ENCODE results near the gene NCAM1.

The NCAM1 gene

DNA sequence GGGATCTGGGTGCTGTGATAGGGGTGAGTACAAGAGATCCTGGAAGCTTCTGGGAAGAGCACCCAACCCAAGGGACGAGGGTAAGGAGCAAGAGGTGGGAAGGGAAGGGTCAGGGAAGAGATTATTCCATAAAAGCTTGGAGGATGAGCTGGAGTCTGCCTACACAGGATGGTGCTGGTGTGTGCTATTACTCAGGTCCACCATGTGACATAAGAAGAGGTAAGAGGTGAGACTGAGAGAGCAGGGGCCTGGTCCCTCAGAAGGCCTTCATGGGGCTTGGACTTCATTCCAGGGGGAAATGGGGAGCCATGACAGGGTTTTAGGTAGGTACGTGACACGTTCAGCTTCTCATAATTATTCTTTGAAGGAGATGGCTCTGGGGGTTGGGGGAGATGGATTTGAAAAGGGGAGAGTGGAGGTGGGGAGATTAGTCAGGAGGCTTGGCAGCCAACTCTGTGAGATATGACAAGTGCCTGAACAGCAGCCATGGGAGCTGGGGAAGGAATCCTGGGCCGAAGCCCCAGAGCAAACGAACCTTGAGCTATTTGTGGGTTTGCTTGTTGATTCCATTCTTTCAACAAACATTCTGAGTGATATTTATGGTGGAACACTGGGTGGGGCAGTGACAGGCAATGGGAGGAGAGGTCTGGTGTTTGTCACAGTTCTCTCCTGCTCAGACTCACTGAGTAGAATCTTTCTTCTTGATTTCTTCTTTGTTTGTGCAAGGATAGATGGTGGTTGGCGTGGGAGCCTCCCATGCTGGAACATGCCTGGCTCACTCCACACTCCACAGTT is 11.2 kb upstream of the NCAM1 start:
- H3K9me3 ChIP-seq (ENCODE audit: control insufficient read depth, low read length), result no peaks in the 10 kb centered on the region
- H3K27me3 ChIP-seq (ENCODE audit: control insufficient read depth, insufficient read depth, low read length), result no peaks in the 10 kb centered on the region
- H3K9ac ChIP-seq (ENCODE audit: low read length), result no peak overlapping the region
- no peaks in the 10 kb centered on the region for H3K4me1 ChIP-seq (ENCODE audit: control insufficient read depth, insufficient read depth, low read length)
- no peak overlapping the region for H3K4me3 ChIP-seq (ENCODE audit: low read length)
- H3K36me3 ChIP-seq (ENCODE audit: control insufficient read depth, insufficient read depth, low read length), result no peaks in the 10 kb centered on the region

DNA sequence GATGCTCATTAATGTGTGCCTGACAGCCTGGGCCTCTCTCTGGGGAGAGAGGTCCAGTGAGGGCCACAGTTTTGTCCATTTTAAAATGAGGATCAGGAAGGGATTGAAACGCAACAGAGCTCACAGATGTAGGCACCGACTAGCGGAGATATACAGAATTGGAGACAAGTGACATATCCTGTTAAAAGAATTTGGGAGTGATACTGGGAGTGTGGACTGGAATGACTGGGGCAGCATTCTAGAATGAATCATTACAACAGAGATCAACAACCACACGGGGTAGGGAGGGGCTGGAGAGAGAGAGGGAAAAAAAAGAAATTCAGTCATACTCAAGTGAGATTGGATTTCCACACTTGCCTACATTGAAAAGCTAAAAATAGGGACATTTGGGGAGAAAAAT is 2.5 kb upstream of the NCAM1 start:
- Histone ChIP-seq H3K27me3 (ENCODE audit: control insufficient read depth, insufficient read depth, low read length) (peaks cover 36% of the 10 kb centered on the region), H3K36me3 (ENCODE audit: control insufficient read depth, insufficient read depth, low read length) (no peaks in the 10 kb centered on the region), H3K9me3 (ENCODE audit: control insufficient read depth, low read length) (no peaks in the 10 kb centered on the region), H3K4me3 (ENCODE audit: low read length) (no peak overlapping the region), H3K4me1 (ENCODE audit: control insufficient read depth, insufficient read depth, low read length) (no peaks in the 10 kb centered on the region), H3K9ac (ENCODE audit: low read length) (no peak overlapping the region)

DNA sequence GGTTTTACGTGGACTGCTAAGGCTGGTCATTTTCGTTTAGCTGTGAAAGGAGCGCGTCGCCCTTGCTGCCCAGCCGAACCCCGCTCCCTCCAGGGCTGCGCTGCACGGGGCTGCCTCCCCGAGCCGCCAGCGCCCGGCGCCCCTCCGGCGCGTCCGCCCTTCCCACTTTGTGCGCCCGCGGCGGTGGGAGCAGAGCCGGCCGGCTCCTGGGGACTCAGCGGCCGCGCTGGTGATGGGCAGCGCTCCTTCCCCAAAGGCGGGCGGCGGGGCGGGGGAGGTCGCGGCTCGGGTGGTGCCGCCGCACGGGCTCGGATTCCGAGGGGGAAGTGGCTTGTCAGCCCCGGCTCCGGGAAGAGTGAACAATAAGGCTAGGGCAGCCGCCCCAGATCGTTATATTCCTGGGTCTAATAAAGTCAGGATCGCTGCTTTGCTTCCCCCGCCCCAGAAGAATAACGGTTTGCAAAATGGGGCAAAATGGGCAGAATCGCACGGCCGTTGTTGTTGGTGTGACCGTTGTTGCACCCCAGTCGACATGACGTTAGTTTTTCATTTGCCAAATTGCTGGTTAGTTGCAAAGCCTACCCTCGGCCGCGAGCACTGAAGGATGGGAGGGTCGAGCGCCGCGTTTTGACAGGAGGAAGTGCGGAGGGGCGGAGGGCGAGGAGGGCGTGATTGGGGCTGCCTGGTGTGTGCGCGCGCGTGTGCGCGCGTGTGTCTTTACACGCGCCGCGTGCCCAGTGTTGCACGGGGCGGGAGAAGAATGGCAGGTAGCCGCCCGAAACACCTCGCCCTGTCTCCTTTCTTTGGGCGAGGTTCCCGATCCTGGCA is 745 bp downstream of the NCAM1 start:
- Histone ChIP-seq H3K4me3 (ENCODE audit: low read length) (peak overlapping the region; percentile 14), H3K4me1 (ENCODE audit: control insufficient read depth, insufficient read depth, low read length) (no peaks in the 10 kb centered on the region), H3K36me3 (ENCODE audit: control insufficient read depth, insufficient read depth, low read length) (no peaks in the 10 kb centered on the region), H3K9ac (ENCODE audit: low read length) (no peak overlapping the region), H3K9me3 (ENCODE audit: control insufficient read depth, low read length) (no peaks in the 10 kb centered on the region), H3K27me3 (ENCODE audit: control insufficient read depth, insufficient read depth, low read length) (peaks cover 44% of the 10 kb centered on the region)

DNA sequence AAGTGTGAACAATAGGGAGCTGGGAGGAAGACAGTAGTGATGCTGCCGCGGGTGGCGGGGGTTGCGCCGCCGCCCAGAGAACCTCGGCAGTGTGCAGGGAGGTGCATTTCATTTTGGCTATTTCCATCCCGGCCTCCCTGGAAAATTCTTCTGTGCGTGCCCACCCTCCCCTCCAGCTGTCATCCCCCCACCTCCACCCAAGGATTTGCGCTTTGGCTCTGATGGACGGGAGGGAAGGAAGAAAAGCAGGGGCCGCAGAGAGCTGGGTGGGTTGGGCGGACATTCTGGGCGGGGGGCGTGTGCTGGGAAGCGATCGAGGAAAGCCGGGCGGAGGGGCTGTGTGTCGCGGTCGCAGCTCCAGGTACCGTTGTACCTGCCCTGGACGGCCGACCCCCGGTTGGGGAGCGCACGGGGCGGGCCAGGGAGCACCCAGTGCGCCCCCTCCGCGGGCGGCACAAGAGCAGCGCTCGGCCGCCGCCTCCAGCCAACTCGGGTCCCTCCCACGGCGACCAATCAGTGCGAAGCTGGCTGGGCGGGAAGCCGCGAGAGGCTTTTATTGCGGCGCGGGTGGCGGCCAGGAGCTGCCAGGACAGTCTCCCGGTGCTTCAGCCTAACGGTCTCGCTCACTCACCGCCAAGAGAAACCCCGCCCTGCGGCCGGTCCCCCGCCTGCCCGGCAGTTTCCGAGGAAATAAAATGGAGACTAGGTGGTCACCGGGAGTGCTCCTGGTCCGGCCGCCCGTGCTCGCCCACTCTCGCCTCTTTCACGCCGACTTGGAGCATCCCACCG is 1.6 kb downstream of the NCAM1 start:
- no peaks in the 10 kb centered on the region for H3K9me3 ChIP-seq (ENCODE audit: control insufficient read depth, low read length)
- H3K27me3 ChIP-seq (ENCODE audit: control insufficient read depth, insufficient read depth, low read length), result peaks cover 44% of the 10 kb centered on the region
- no peaks in the 10 kb centered on the region for H3K4me1 ChIP-seq (ENCODE audit: control insufficient read depth, insufficient read depth, low read length)
- no peaks in the 10 kb centered on the region for H3K36me3 ChIP-seq (ENCODE audit: control insufficient read depth, insufficient read depth, low read length)
- H3K9ac ChIP-seq (ENCODE audit: low read length), result no peak overlapping the region
- H3K4me3 ChIP-seq (ENCODE audit: low read length), result no peak overlapping the region

DNA sequence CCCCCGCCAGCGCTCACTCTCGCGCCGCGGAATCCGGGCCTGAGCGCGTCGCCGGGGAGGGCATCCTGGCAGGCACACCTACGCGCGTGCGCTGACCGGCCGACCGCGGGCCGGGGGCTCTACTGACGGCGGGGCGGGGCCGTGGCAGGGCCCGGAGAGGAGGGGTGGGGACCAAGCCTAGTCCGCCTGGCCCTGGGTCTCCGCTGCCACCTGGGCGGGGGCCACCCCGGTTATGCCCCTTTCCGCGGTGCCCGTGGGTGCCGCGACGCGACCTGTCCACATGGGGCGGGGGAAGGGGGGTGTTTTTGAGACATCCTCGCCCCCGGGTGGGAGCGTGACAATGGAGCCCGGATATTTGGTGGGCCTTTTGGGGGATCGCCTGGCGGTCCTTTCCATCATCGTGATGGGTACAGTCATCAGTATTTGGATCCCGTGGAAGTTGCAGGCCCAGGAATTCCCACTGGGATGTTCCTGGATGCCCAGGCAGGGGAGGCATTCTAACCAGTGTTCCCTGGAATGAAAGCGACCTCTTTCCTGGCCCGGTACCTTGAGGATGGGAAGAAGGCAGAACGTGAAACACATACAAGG is 2.2 kb downstream of the NCAM1 start:
- Histone ChIP-seq H3K27me3 (ENCODE audit: control insufficient read depth, insufficient read depth, low read length) (peaks cover 44% of the 10 kb centered on the region), H3K9me3 (ENCODE audit: control insufficient read depth, low read length) (no peaks in the 10 kb centered on the region), H3K9ac (ENCODE audit: low read length) (no peak overlapping the region), H3K4me1 (ENCODE audit: control insufficient read depth, insufficient read depth, low read length) (no peaks in the 10 kb centered on the region), H3K36me3 (ENCODE audit: control insufficient read depth, insufficient read depth, low read length) (no peaks in the 10 kb centered on the region), H3K4me3 (ENCODE audit: low read length) (no peak overlapping the region)

DNA sequence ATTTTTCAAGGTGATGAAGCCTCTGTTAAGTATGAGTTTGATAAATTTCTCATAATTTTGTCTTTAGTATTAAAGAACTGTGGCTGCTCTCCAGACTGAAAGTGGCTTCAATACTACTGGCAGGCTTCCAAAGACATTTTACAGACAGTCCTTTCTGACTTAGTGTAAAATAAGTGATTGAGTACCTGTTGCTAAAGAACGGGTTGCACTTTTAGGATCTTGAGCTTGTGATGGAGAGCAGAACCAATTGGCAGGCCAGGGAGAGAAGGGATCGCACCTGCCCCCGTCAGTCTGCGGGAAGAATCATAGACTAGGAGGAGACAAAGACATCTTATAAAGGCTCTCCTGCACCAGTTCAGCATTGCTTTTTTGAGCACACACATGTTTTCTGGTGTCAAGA is 4.4 kb downstream of the NCAM1 start:
- H3K9ac ChIP-seq (ENCODE audit: low read length), result no peak overlapping the region
- no peak overlapping the region for H3K4me3 ChIP-seq (ENCODE audit: low read length)
- H3K27me3 ChIP-seq (ENCODE audit: control insufficient read depth, insufficient read depth, low read length), result peaks cover 36% of the 10 kb centered on the region
- no peaks in the 10 kb centered on the region for H3K4me1 ChIP-seq (ENCODE audit: control insufficient read depth, insufficient read depth, low read length)
- no peaks in the 10 kb centered on the region for H3K36me3 ChIP-seq (ENCODE audit: control insufficient read depth, insufficient read depth, low read length)
- H3K9me3 ChIP-seq (ENCODE audit: control insufficient read depth, low read length), result no peaks in the 10 kb centered on the region

DNA sequence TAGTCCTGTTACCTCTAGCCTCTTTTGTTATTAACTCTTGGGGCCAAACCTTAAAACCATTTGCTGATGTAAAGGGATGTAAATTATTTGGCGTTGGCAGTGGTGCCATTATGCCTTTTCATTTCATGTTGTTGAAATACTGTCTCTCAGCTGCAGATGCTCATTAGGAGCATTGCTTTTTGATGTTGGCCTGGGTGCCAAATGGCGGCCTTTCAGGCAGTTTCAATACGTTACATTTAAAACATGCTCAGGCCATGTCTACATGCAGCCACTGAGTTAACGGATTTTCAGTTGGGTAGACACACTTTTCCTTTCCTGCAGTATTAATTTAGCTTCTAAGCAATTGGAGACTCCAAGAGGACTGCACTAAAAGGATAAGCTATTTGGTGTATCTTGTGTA is 5.3 kb downstream of the NCAM1 start:
- H3K9me3 ChIP-seq (ENCODE audit: control insufficient read depth, low read length), result no peaks in the 10 kb centered on the region
- H3K4me3 ChIP-seq (ENCODE audit: low read length), result no peak overlapping the region
- H3K4me1 ChIP-seq (ENCODE audit: control insufficient read depth, insufficient read depth, low read length), result no peaks in the 10 kb centered on the region
- no peaks in the 10 kb centered on the region for H3K36me3 ChIP-seq (ENCODE audit: control insufficient read depth, insufficient read depth, low read length)
- no peak overlapping the region for H3K9ac ChIP-seq (ENCODE audit: low read length)
- peaks cover 28% of the 10 kb centered on the region for H3K27me3 ChIP-seq (ENCODE audit: control insufficient read depth, insufficient read depth, low read length)

DNA sequence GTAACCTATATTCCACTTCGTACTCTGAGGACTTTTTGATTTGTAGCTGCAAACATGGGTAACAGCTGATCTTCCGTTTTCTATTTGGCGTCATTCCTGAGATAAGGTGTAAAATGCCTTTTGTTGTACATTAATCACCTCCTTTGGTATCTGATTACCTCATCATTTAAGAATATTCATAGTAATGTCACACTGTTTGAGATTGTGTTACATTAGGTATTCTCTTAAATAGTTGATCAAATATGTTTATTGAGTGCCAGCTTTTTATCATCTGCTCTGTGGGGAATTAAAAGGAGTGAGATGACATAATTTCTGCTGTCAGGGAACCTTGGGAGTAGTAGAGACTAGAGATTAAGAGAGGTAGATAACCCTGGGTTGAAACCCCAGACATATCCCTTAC is 5.9 kb downstream of the NCAM1 start:
- H3K4me3 ChIP-seq (ENCODE audit: low read length), result no peak overlapping the region
- H3K9me3 ChIP-seq (ENCODE audit: control insufficient read depth, low read length), result no peaks in the 10 kb centered on the region
- no peak overlapping the region for H3K9ac ChIP-seq (ENCODE audit: low read length)
- H3K4me1 ChIP-seq (ENCODE audit: control insufficient read depth, insufficient read depth, low read length), result no peaks in the 10 kb centered on the region
- peaks cover 23% of the 10 kb centered on the region for H3K27me3 ChIP-seq (ENCODE audit: control insufficient read depth, insufficient read depth, low read length)
- no peaks in the 10 kb centered on the region for H3K36me3 ChIP-seq (ENCODE audit: control insufficient read depth, insufficient read depth, low read length)

DNA sequence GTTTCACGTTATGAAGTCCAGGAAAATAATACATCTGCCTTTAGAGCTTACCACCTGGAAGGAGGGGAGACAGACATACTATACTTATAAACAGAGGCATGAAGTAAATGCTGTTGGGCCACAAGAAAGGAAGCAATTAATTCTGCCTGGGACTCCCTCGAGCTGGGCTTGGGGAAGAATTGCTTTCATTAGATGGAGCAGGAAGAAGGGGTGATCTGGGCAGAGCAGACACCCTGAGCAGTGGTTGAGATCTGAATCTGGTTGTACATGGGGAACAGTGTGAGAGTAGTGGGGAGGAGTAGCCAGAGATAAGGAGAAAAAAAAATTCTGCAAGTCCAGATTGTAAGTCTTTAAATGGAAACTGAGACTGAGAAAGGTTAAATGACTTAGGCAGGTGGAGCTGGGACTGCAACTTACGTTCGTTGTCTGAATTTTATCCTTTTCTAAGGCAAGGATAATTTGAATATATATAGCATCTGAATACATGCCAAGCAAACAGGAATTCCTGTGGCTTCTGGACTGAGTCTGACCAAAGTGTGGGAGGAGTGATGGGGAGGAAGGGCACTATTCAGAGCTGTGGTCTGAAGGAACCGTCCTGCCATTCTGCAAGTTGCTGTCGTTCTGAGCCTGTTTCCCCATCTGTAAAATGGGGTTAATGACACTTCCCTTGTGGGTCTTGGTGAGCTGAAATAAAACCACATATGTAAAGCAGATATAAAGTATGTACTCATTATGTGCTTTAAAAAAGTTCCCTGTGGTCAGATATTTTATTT is 7.9 kb downstream of the NCAM1 start:
- Histone ChIP-seq H3K4me3 (ENCODE audit: low read length) (no peak overlapping the region), H3K4me1 (ENCODE audit: control insufficient read depth, insufficient read depth, low read length) (no peaks in the 10 kb centered on the region), H3K27me3 (ENCODE audit: control insufficient read depth, insufficient read depth, low read length) (peaks cover 6% of the 10 kb centered on the region)

DNA sequence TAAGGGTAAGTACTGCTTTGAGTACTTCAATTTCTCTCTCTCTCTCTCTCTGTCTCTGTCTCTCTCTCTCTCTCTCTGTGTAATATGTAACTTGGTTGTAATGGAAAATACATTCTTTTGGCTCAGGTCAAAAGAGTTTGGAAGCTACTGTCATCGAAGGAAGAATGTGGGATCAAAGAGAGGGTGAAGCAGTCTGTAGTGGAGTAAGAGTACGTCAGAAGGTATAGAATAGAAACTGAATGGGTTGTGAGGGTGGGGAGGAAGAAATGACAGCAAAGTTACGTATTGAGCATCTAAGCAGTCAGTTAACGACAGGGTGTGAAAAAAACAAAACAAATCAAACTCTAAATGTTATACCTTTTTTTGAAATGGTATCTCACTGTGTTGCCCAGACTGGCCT is 10.0 kb downstream of the NCAM1 start:
- H3K9ac ChIP-seq (ENCODE audit: low read length), result no peak overlapping the region
- no peaks in the 10 kb centered on the region for H3K36me3 ChIP-seq (ENCODE audit: control insufficient read depth, insufficient read depth, low read length)
- H3K4me3 ChIP-seq (ENCODE audit: low read length), result no peak overlapping the region
- no peaks in the 10 kb centered on the region for H3K4me1 ChIP-seq (ENCODE audit: control insufficient read depth, insufficient read depth, low read length)
- H3K27me3 ChIP-seq (ENCODE audit: control insufficient read depth, insufficient read depth, low read length), result no peaks in the 10 kb centered on the region
- H3K9me3 ChIP-seq (ENCODE audit: control insufficient read depth, low read length), result no peaks in the 10 kb centered on the region

More for the DNA sequence above, 7.9 kb downstream of the NCAM1 start:
- Histone ChIP-seq H3K9me3 (ENCODE audit: control insufficient read depth, low read length) (no peaks in the 10 kb centered on the region), H3K9ac (ENCODE audit: low read length) (no peak overlapping the region), H3K36me3 (ENCODE audit: control insufficient read depth, insufficient read depth, low read length) (no peaks in the 10 kb centered on the region)

DNA sequence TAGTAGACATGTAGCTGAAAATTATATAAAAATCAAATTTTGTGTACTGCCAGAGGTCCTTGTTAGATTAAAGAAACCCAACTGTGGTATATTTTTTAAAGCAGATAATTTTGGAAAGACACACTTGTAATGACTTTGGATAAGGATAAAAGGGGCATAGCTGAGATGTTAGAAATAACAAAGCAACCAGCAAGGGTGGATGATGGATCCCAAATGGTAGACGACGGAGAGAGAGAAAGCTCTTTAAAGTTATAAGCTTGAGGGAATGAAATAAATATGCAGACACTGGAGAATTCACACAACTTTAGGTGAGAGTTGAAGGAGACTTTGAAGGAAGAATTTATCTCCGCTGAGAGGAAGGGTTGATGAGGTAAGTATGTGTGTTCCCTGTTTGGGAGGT is 10.6 kb downstream of the NCAM1 start:
- H3K9me3 ChIP-seq (ENCODE audit: control insufficient read depth, low read length), result no peaks in the 10 kb centered on the region
- H3K4me3 ChIP-seq (ENCODE audit: low read length), result no peak overlapping the region
- H3K9ac ChIP-seq (ENCODE audit: low read length), result no peak overlapping the region
- no peaks in the 10 kb centered on the region for H3K36me3 ChIP-seq (ENCODE audit: control insufficient read depth, insufficient read depth, low read length)
- no peaks in the 10 kb centered on the region for H3K4me1 ChIP-seq (ENCODE audit: control insufficient read depth, insufficient read depth, low read length)
- no peaks in the 10 kb centered on the region for H3K27me3 ChIP-seq (ENCODE audit: control insufficient read depth, insufficient read depth, low read length)

Data from mucosa of stomach (tissue), 1 donor.